ENCODE results near the gene SP9.

GRCh38 chr2:174343343-174343622 lies 8.5 kb downstream of the SP9 start:
- TF ChIP-seq CTCF (IDR thresholded peaks at IDR 0.05), result no peak
- TF ChIP-seq POLR2A (IDR thresholded peaks at IDR 0.05), result no peak

All from tibial nerve (tissue), 3 donors.